Effector memory CD4-positive, alpha-beta T cell (primary cell): ENCODE data around the gene NEURL1B.

ENCODE experiments used
- DNase-seq, 3 donors: peaks; one replicate each; pipeline ENCODE4 v3.0.0-alpha.2; 2020
- H3K27ac ChIP-seq: 2 replicates; pipeline ENCODE4 v1.7.0; 2013; ENCODE audit warnings: mild to moderate bottlenecking, low read length, moderate library complexity; ENCODE audit not compliant: insufficient read depth, poor library complexity, severe bottlenecking
- H3K27me3 ChIP-seq: replicated peaks from 2 replicates; pipeline ENCODE4 v1.7.0; 2013; ENCODE audit warnings: mild to moderate bottlenecking, low read length; ENCODE audit not compliant: insufficient read depth, control insufficient read depth, poor library complexity, severe bottlenecking
- H3K36me3 ChIP-seq: 2 replicates; pipeline ENCODE4 v1.7.0; 2013; ENCODE audit warnings: mild to moderate bottlenecking, low read length, moderate library complexity; ENCODE audit not compliant: control insufficient read depth, insufficient read depth
- H3K4me1 ChIP-seq: 2 replicates; pipeline ENCODE4 v1.7.0; 2013; ENCODE audit warnings: low read length, mild to moderate bottlenecking; ENCODE audit not compliant: control insufficient read depth, insufficient read depth, poor library complexity, severe bottlenecking
- H3K4me3 ChIP-seq: 2 replicates; pipeline ENCODE4 v1.7.0; 2013; ENCODE audit warnings: low read length, low read depth, mild to moderate bottlenecking; ENCODE audit not compliant: insufficient read depth, poor library complexity, severe bottlenecking
- H3K9me3 ChIP-seq: 2 replicates; pipeline ENCODE4 v1.7.0; 2013; ENCODE audit warnings: mild to moderate bottlenecking, low read length, moderate library complexity; ENCODE audit not compliant: control insufficient read depth

Gene NEURL1B

DNA sequence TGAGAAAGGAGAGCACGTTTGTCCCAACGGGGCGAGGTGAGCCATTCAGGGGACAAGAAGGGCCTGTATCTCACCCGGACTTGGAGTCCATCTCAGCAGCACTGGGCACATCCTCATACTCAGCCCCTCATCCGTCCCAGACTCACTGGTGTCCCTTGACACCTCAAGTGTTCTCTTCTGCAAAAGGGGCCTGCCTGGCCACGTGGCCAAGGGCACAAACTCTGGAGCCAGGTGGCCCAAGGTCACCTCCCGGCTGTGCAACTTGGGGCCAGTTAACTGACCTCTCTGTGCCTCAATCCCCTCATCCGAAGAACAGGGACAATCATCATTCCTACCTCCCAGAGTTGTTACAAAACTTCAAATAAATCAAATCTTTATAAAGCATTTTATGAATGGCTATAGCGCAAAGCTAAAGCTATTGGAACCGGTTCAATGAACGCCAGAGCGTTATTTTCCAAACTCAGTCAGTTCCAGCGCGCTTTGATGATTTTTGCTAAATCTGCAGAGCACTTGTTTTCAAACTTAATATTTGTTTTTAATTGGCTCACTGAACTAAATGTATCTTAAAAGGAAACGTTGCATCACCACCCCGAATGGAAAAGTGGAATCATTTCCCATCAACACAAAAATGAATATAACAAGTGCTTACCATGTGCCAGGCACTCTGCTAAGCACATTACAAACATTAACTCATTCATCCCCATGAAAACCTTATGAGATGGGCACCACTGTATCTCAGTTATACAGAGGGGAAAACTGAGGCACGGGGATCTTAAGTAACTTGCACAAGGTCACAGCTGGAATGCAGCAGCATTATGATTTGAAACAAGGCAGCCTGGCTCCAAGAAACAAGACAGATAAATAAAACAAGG, 80.6 kb downstream of the NEURL1B start:
- no peaks in the 10 kb centered on the region for H3K36me3 ChIP-seq
- no peaks in the 10 kb centered on the region for H3K9me3 ChIP-seq
- no peak for DNase-seq
- H3K27me3 ChIP-seq, result no peaks in the 10 kb centered on the region
- peaks cover 8% of the 10 kb centered on the region for H3K4me1 ChIP-seq
- H3K27ac ChIP-seq, result no peak overlapping the region
- H3K4me3 ChIP-seq, result no peak overlapping the region

DNA sequence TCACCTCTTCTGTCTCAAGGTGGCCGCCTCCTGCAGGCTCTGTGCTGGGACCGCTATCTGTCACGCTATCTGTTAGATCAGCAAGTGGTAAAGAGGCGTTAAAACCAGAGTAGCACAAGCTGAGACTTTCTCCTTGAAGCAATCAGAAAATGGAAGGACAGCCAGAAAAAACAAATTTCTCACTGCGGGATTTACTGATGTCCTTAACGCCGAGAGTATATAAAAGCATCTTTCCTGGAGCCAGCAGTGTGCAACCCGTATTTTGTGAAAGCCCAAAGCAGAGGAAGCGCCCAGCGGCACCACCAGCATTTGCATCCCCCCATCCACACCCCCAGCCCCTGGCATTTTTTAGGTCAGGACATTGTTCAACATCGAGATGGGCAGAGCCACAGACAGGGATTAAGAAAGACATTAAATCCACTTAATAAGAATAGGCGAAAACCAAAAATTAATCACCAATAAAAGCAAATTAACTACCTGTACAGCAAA, 81.3 kb downstream of the NEURL1B start:
- Histone ChIP-seq H3K4me1 (peaks cover 4% of the 10 kb centered on the region), H3K27ac (no peak overlapping the region), H3K27me3 (no peaks in the 10 kb centered on the region), H3K36me3 (no peaks in the 10 kb centered on the region), H3K9me3 (no peaks in the 10 kb centered on the region), H3K4me3 (no peak overlapping the region)
- peak in 2 of 3 donors; percentile 24 to 38 for DNase-seq

DNA sequence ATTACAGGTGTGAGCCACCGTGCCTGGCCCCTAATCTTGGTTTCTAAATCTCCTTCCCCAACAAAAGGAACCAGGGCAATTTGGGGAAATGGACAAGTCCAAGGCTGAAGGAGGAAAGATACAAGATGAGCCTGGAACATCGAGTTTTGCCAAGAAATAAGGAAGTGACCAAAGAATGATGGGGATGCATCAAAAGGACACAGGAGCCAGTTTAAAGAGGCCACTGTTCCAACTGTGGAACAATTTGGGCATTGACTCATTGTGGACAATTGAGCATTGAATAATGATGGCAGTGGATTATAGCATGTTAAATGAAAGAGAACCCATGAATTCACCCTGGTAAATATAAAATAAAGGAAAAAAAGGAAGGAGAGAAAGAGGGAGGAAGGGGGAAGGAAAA, 82.4 kb downstream of the NEURL1B start:
- peaks cover 4% of the 10 kb centered on the region for H3K4me1 ChIP-seq

DNA sequence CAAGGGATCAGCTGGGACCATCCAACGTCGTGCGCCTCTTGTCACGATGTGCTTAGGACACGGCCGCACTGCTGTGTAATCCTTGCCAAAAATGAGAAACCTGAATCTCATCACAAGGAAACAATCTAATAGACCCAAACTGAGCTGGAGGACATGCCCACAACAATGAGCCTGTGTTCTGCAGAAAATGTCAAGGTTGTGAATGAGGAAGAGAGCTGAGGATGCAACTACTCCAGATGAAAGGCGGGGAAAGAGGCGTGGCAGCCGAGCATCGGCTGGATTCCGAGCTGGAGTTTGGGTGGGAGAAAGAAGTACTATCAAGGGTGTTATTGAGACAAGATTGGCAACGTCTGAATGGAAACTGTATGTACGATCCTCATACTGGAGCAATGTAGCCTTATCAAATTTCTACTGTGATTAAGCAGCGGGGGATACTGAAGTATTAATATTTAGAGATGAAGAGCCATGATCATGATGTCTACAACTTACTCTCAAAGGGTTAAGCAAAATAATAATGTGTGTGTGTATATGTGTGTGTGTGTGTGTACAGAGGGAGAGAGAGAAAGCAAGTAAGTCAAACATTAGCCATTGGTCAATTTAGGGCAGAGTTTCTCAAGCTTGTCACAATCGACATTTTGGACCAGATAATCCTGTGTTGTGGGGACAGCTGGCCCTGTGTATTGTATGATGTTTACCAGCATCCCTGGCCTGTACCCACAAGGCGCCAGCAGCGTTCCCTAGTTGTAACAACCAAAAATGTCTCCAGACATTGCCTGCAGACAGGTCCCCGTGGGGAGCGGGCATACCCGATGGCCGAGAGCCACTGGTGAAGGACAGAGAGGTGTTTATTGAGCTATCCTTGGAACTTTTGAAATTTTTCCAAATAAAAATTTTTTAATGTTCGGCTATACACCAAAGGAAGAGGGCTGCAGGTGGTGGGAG, 83.5 kb downstream of the NEURL1B start:
- DNase-seq, result no peak
- H3K27me3 ChIP-seq, result no peaks in the 10 kb centered on the region
- peaks cover 4% of the 10 kb centered on the region for H3K4me1 ChIP-seq
- no peaks in the 10 kb centered on the region for H3K9me3 ChIP-seq
- H3K4me3 ChIP-seq, result no peak overlapping the region
- no peak overlapping the region for H3K27ac ChIP-seq
- no peaks in the 10 kb centered on the region for H3K36me3 ChIP-seq

More for the DNA sequence above, 82.4 kb downstream of the NEURL1B start:
- H3K27ac ChIP-seq, result no peak overlapping the region
- no peak for DNase-seq
- no peak overlapping the region for H3K4me3 ChIP-seq
- H3K36me3 ChIP-seq, result no peaks in the 10 kb centered on the region
- H3K9me3 ChIP-seq, result no peaks in the 10 kb centered on the region
- no peaks in the 10 kb centered on the region for H3K27me3 ChIP-seq

- Histone ChIP-seq H3K4me1 (peaks cover 4% of the 10 kb centered on the region), H3K27me3 (no peaks in the 10 kb centered on the region), H3K36me3 (no peaks in the 10 kb centered on the region), H3K4me3 (no peak overlapping the region), H3K9me3 (no peaks in the 10 kb centered on the region), H3K27ac (no peak overlapping the region)
- DNase-seq, result no peak
These were observed 84.2 kb downstream of the NEURL1B start for GRCh38 chr5:172725273-172725672.

- Histone ChIP-seq H3K27ac (no peak overlapping the region), H3K4me1 (peaks cover 4% of the 10 kb centered on the region), H3K36me3 (no peaks in the 10 kb centered on the region), H3K4me3 (no peak overlapping the region), H3K9me3 (no peaks in the 10 kb centered on the region), H3K27me3 (no peaks in the 10 kb centered on the region)
- DNase-seq, result no peak
These were observed 84.7 kb downstream of the NEURL1B start for GRCh38 chr5:172725785-172726184.

GRCh38 chr5:172726966-172727365, 85.9 kb downstream of the NEURL1B start:
- H3K27ac ChIP-seq, result no peak overlapping the region
- H3K4me3 ChIP-seq, result no peak overlapping the region
- H3K27me3 ChIP-seq, result no peaks in the 10 kb centered on the region
- DNase-seq, result no peak
- no peaks in the 10 kb centered on the region for H3K4me1 ChIP-seq
- H3K9me3 ChIP-seq, result no peaks in the 10 kb centered on the region
- H3K36me3 ChIP-seq, result no peaks in the 10 kb centered on the region

- Histone ChIP-seq H3K9me3 (no peaks in the 10 kb centered on the region), H3K4me1 (no peaks in the 10 kb centered on the region), H3K27me3 (no peaks in the 10 kb centered on the region), H3K36me3 (no peaks in the 10 kb centered on the region), H3K4me3 (no peak overlapping the region), H3K27ac (no peak overlapping the region)
- no peak for DNase-seq
These were observed 86.5 kb downstream of the NEURL1B start for GRCh38 chr5:172727551-172727950.

DNA sequence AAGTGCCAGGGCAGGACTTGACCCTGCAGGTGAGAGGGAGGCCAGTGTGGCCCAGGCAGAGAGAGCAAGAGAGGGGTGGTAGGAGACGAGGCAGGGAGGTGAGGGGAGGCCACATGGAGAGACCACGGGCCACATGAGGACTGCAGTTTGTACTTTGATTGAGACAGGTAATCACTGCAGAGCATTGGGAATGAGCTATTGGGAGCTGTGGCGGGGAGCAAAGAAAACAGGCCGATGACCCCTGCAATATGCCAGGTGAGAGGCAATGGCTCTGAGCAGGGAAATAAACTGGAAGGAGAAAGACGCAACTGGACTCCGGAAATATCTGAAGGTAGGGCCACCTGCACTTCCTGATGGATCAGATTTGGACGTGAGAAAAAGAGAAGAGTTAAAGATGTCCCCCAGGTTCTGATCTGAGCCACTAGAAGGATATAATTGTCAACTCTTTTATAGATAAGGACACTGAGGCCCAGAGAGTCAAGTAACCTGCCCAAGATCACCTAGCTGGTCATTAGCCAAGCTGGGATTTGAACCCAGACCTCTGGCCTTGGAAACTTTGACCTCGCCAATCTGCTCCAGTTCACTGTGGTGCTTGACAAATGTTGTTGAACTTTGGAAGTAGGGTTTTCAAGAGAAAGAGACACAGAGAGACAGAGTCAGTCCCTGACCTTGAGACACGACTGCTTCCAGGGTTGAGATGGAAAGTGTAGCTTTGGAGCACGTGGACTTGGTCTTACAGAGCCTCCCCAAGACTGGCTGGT, 87.6 kb downstream of the NEURL1B start:
- DNase-seq, result no peak
- H3K4me1 ChIP-seq, result no peaks in the 10 kb centered on the region
- H3K27me3 ChIP-seq, result no peaks in the 10 kb centered on the region
- no peaks in the 10 kb centered on the region for H3K36me3 ChIP-seq
- H3K27ac ChIP-seq, result no peak overlapping the region
- no peaks in the 10 kb centered on the region for H3K9me3 ChIP-seq
- no peak overlapping the region for H3K4me3 ChIP-seq
